ENCODE data around the gene GRN. TPM values are rescaled to one million over a fixed set of nuclear protein-coding genes. Genes with fewer than 3 reads are reported as not detected.

The GRN gene
- total RNA-seq, 1 experiment from 2014 or later = 400 TPM

GRCh38 chr17:44348234-44348987, 3.3 kb downstream of the GRN start:
- DNase-seq (no peak), ATAC-seq (no peak)
- no peaks in the 10 kb centered on the region for H3K9me3 ChIP-seq (ENCODE audit: low read length)
- no peak overlapping the region for H3K4me3 ChIP-seq (ENCODE audit: low read length)
- H3K36me3 ChIP-seq (ENCODE audit: low read depth, low read length) = peaks cover 13% of the 10 kb centered on the region; the same call in 1 of the 2 replicates
- TF ChIP-seq EZH2phosphoT487 (IDR thresholded peaks at IDR 0.05; ENCODE audit: borderline replicate concordance, low read length) (no peak), EZH2 (IDR thresholded peaks at IDR 0.05; ENCODE audit: low read length, unreplicated experiment) (no peak), CTCF (conservative IDR thresholded peaks at IDR 0.05; ENCODE audit: low read depth, low read length) (no peak)
- H3K4me1 ChIP-seq (ENCODE audit: insufficient read depth, low read length) = peaks cover 4% of the 10 kb centered on the region; the same call in 1 of the 2 replicates
- no peaks in the 10 kb centered on the region for H3K9me2 ChIP-seq (replicated peaks; ENCODE audit: low read length)
- H3F3A ChIP-seq (ENCODE audit: low read length, unreplicated experiment) = no peaks in the 10 kb centered on the region
- H3K27ac ChIP-seq (ENCODE audit: low read length) = no peak overlapping the region
- no peaks in the 10 kb centered on the region for H3K27me3 ChIP-seq (ENCODE audit: low read length)
- H2AFZ ChIP-seq (ENCODE audit: low read length) = no peak overlapping the region
- peaks cover 15% of the 10 kb centered on the region for H3K79me2 ChIP-seq (ENCODE audit: low read length)
- BruUV-seq (replicated peaks) = no TSS peak
- no peaks in the 10 kb centered on the region for H4K20me1 ChIP-seq (ENCODE audit: low read length)
- ChIA-PET CTCF (no interaction called here), POLR2A (ENCODE audit: unreplicated experiment) (no interaction called here)
- no peak overlapping the region for H3K9ac ChIP-seq (ENCODE audit: low read length)
- intact Hi-C loops (cut with micrococcal nuclease) = no loop called here
- no peak overlapping the region for H3K4me2 ChIP-seq (ENCODE audit: low read length)

- Histone ChIP-seq H3K4me3 (ENCODE audit: low read length) (no peak overlapping the region), H3K27ac (ENCODE audit: low read length) (no peak overlapping the region), H3K36me3 (ENCODE audit: low read depth, low read length) (peaks cover 13% of the 10 kb centered on the region; the same call in 1 of the 2 replicates), H3K79me2 (ENCODE audit: low read length) (peaks cover 15% of the 10 kb centered on the region), H3K9me3 (ENCODE audit: low read length) (no peaks in the 10 kb centered on the region), H2AFZ (ENCODE audit: low read length) (no peak overlapping the region), H3K9ac (ENCODE audit: low read length) (no peak overlapping the region), H3K4me1 (ENCODE audit: insufficient read depth, low read length) (peaks cover 4% of the 10 kb centered on the region; the same call in 1 of the 2 replicates), H3K4me2 (ENCODE audit: low read length) (no peak overlapping the region), H3K9me2 (replicated peaks; ENCODE audit: low read length) (no peaks in the 10 kb centered on the region), H4K20me1 (ENCODE audit: low read length) (no peaks in the 10 kb centered on the region), H3K27me3 (ENCODE audit: low read length) (no peaks in the 10 kb centered on the region), H3F3A (ENCODE audit: low read length, unreplicated experiment) (no peaks in the 10 kb centered on the region)
- intact Hi-C loops (cut with micrococcal nuclease) = no loop called here
- DNase-seq (no peak), ATAC-seq (no peak)
- no TSS peak for BruUV-seq (replicated peaks)
- ChIA-PET CTCF (no interaction called here), POLR2A (ENCODE audit: unreplicated experiment) (no interaction called here)
- no peak for TF ChIP-seq EZH2phosphoT487 (IDR thresholded peaks at IDR 0.05; ENCODE audit: borderline replicate concordance, low read length)
- TF ChIP-seq CTCF (conservative IDR thresholded peaks at IDR 0.05; ENCODE audit: low read depth, low read length) = no peak
- TF ChIP-seq EZH2 (IDR thresholded peaks at IDR 0.05; ENCODE audit: low read length, unreplicated experiment) = no peak
Observed at GRCh38 chr17:44348988-44349364, 3.9 kb downstream of the GRN start.

DNA sequence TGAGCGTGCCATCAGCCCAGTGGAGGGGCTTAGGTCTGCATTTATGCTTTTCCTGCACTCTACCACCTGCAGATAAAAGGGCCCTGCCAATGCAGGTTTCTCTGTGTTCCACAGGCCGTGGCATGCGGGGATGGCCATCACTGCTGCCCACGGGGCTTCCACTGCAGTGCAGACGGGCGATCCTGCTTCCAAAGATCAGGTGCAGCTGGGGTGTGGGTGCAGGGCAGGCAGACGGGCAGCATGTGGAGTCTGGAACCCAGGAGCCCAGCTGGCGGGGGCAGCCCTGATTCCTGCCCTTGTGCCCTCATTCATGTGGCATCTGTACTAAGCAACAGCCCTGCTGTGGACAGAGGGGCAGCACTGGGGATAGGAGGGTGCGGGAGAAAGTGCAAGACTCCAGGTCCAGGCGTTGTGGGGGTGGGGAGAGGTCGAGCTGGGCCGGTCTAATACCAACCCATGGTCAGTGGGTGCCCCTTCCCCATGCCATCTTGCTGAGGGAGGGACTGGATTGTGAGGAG, 4.5 kb downstream of the GRN start:
- TF ChIP-seq EZH2 (IDR thresholded peaks at IDR 0.05; ENCODE audit: low read length, unreplicated experiment) = no peak
- TF ChIP-seq CTCF (conservative IDR thresholded peaks at IDR 0.05; ENCODE audit: low read depth, low read length) = no peak
- TF ChIP-seq EZH2phosphoT487 (IDR thresholded peaks at IDR 0.05; ENCODE audit: borderline replicate concordance, low read length) = no peak
- POLR2A ChIA-PET (ENCODE audit: unreplicated experiment) = interaction anchor here (0.6 kb wide), 1 partner anchor 174 kb away, joined by 3 read pairs; no protein-coding TSS in a partner anchor
- H2AFZ ChIP-seq (ENCODE audit: low read length) = no peak overlapping the region
- H3K9me2 ChIP-seq (replicated peaks; ENCODE audit: low read length) = no peaks in the 10 kb centered on the region
- no peaks in the 10 kb centered on the region for H3F3A ChIP-seq (ENCODE audit: low read length, unreplicated experiment)
- no peak overlapping the region for H3K27ac ChIP-seq (ENCODE audit: low read length)
- no peak overlapping the region for H3K4me2 ChIP-seq (ENCODE audit: low read length)
- H4K20me1 ChIP-seq (ENCODE audit: low read length) = no peaks in the 10 kb centered on the region
- H3K79me2 ChIP-seq (ENCODE audit: low read length) = peaks cover 15% of the 10 kb centered on the region
- H3K4me1 ChIP-seq (ENCODE audit: insufficient read depth, low read length) = peaks cover 4% of the 10 kb centered on the region; the same call in 1 of the 2 replicates
- H3K27me3 ChIP-seq (ENCODE audit: low read length) = no peaks in the 10 kb centered on the region
- no TSS peak for BruUV-seq (replicated peaks)
- ATAC-seq = no peak
- H3K4me3 ChIP-seq (ENCODE audit: low read length) = no peak overlapping the region
- intact Hi-C loops (cut with micrococcal nuclease) = no loop called here
- no peaks in the 10 kb centered on the region for H3K9me3 ChIP-seq (ENCODE audit: low read length)
- no peak overlapping the region for H3K9ac ChIP-seq (ENCODE audit: low read length)
- DNase-seq = no peak
- CTCF ChIA-PET = no interaction called here
- H3K36me3 ChIP-seq (ENCODE audit: low read depth, low read length) = peaks cover 13% of the 10 kb centered on the region; the same call in 1 of the 2 replicates
